ENCODE measurements around the gene TEPSIN. TPM values are rescaled to one million over a fixed set of nuclear protein-coding genes. Genes with fewer than 3 reads are reported as not detected.

Gene TEPSIN
- total and polyA plus RNA-seq, 2 of the 13 experiments (the other 11 are each of a cell fraction or from before 2014, with no cell fraction given) = 16.1 to 18.8 TPM

GRCh38 chr17:81189670-81190530 lies 49.0 kb downstream of the TEPSIN start (continued):
- TF ChIP-seq POGK (CRISPR knock-in tag; conservative IDR thresholded peaks at IDR 0.05) (no peak), SALL2 (CRISPR knock-in tag; IDR thresholded peaks at IDR 0.05) (no peak), RAD21 (CRISPR knock-in tag; IDR thresholded peaks at IDR 0.05) (peak; percentile 86), CENPX (CRISPR knock-in tag; IDR thresholded peaks at IDR 0.05) (no peak), FOXO1 (CRISPR knock-in tag; IDR thresholded peaks at IDR 0.05) (0 out of 2 replicates have a peak, but pooled peaks have one; percentile 25), NR2F6 (IDR thresholded peaks at IDR 0.05) (no peak), NR2F6 (CRISPR knock-in tag; IDR thresholded peaks at IDR 0.05) (0 out of 2 replicates have a peak, but pooled peaks have one; percentile 13), PBX3 (CRISPR knock-in tag; IDR thresholded peaks at IDR 0.05; ENCODE audit: borderline replicate concordance) (no peak), ZFX (CRISPR knock-in tag; IDR thresholded peaks at IDR 0.05; ENCODE audit: low read depth) (peak; percentile 38; the same call in 1 of the 2 replicates)
- TF ChIP-seq, protein P1, sequence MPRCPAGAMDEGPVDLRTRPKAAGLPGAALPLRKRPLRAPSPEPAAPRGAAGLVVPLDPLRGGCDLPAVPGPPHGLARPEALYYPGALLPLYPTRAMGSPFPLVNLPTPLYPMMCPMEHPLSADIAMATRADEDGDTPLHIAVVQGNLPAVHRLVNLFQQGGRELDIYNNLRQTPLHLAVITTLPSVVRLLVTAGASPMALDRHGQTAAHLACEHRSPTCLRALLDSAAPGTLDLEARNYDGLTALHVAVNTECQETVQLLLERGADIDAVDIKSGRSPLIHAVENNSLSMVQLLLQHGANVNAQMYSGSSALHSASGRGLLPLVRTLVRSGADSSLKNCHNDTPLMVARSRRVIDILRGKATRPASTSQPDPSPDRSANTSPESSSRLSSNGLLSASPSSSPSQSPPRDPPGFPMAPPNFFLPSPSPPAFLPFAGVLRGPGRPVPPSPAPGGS (CRISPR knock-in tag; IDR thresholded peaks at IDR 0.05) = 0 out of 2 replicates have a peak, but pooled peaks have one; percentile 25
- TF ChIP-seq, protein P2, sequence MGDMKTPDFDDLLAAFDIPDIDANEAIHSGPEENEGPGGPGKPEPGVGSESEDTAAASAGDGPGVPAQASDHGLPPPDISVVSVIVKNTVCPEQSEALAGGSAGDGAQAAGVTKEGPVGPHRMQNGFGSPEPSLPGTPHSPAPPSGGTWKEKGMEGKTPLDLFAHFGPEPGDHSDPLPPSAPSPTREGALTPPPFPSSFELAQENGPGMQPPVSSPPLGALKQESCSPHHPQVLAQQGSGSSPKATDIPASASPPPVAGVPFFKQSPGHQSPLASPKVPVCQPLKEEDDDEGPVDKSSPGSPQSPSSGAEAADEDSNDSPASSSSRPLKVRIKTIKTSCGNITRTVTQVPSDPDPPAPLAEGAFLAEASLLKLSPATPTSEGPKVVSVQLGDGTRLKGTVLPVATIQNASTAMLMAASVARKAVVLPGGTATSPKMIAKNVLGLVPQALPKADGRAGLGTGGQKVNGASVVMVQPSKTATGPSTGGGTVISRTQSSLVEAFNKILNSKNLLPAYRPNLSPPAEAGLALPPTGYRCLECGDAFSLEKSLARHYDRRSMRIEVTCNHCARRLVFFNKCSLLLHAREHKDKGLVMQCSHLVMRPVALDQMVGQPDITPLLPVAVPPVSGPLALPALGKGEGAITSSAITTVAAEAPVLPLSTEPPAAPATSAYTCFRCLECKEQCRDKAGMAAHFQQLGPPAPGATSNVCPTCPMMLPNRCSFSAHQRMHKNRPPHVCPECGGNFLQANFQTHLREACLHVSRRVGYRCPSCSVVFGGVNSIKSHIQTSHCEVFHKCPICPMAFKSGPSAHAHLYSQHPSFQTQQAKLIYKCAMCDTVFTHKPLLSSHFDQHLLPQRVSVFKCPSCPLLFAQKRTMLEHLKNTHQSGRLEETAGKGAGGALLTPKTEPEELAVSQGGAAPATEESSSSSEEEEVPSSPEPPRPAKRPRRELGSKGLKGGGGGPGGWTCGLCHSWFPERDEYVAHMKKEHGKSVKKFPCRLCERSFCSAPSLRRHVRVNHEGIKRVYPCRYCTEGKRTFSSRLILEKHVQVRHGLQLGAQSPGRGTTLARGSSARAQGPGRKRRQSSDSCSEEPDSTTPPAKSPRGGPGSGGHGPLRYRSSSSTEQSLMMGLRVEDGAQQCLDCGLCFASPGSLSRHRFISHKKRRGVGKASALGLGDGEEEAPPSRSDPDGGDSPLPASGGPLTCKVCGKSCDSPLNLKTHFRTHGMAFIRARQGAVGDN (CRISPR knock-in tag; IDR thresholded peaks at IDR 0.05) = peak; percentile 55
